GM19240 (cell line): ENCODE measurements around the gene KCNH5.

ENCODE experiments used
- DNase-seq: peaks from one replicate; pipeline ENCODE4 v3.0.0; 2011; ENCODE audit warnings: low spot score; ENCODE audit not compliant: insufficient read length

KCNH5 gene

GRCh38 chr14:62682208-62682607 is 363.1 kb downstream of the KCNH5 start:
- DNase-seq = no peak

- DNase-seq = no peak
These were observed 370.6 kb downstream of the KCNH5 start for GRCh38 chr14:62674563-62675237.

- DNase-seq = no peak
These were observed 372.1 kb downstream of the KCNH5 start for GRCh38 chr14:62673014-62673755.

- DNase-seq = no peak
These were observed 374.7 kb downstream of the KCNH5 start for GRCh38 chr14:62670526-62670925.

GRCh38 chr14:62667421-62667914 is 377.8 kb downstream of the KCNH5 start:
- DNase-seq = no peak

GRCh38 chr14:62665286-62665685 is 380.0 kb downstream of the KCNH5 start:
- DNase-seq = no peak

GRCh38 chr14:62663456-62663821 is 381.8 kb downstream of the KCNH5 start:
- DNase-seq = no peak

GRCh38 chr14:62662811-62663455 is 382.3 kb downstream of the KCNH5 start:
- DNase-seq = no peak

- no peak for DNase-seq
These were observed 383.4 kb downstream of the KCNH5 start for GRCh38 chr14:62661818-62662217.

- DNase-seq = no peak
These were observed 386.6 kb downstream of the KCNH5 start for GRCh38 chr14:62658631-62659030.

- no peak for DNase-seq
These were observed 387.9 kb downstream of the KCNH5 start for GRCh38 chr14:62657376-62657775.

GRCh38 chr14:62655166-62655565 is 390.1 kb downstream of the KCNH5 start:
- no peak for DNase-seq

GRCh38 chr14:62654641-62655040 is 390.6 kb downstream of the KCNH5 start:
- DNase-seq = no peak
